Prostate gland (tissue), 2 donors: ENCODE data around the gene PTGER2. TPM values are rescaled to one million over a fixed set of nuclear protein-coding genes. Genes with fewer than 3 reads are reported as not detected.

ENCODE experiments used
- DNase-seq: peaks from one replicate; pipeline ENCODE4 v3.0.0-alpha.2; 2019; ENCODE audit warnings: low spot score
- H3K27ac ChIP-seq, 2 donors: fragments of 200-600 bp; sonication (generic); 2 replicates each; pipeline ENCODE4 v1.5.1; 2017 to 2019
- H3K27me3 ChIP-seq: fragments of 200-600 bp; sonication (generic); replicated peaks from 2 replicates; pipeline ENCODE4 v1.5.1; 2019; ENCODE audit not compliant: insufficient read depth
- H3K36me3 ChIP-seq, 2 donors: fragments of 200-600 bp; sonication (generic); 1 replicate in 1 of 2; 2 replicates in 1 of 2; pipeline versions ENCODE4 v1.5.1 to v1.8.1; 2017 to 2019
- H3K4me1 ChIP-seq: fragments of 200-600 bp; sonication (generic); replicated peaks from 2 replicates; pipeline ENCODE4 v1.5.1; 2019
- H3K4me3 ChIP-seq, 2 donors: fragments of 200-600 bp; sonication (generic); 2 replicates each; pipeline ENCODE4 v1.5.1; 2017 to 2019
- H3K9me3 ChIP-seq: fragments of 200-600 bp; sonication (generic); 2 replicates; pipeline ENCODE4 v1.5.1; 2017
- POLR2A ChIP-seq: fragments of 450-650 bp; IDR thresholded peaks from one replicate; pipeline ENCODE4 v1.6.1; 2016; ENCODE audit warnings: antibody characterized with exemption, mild to moderate bottlenecking
- POLR2AphosphoS5 ChIP-seq: sonication (generic); formaldehyde crosslinking; IDR thresholded peaks from one replicate; pipeline ENCODE4 v1.6.1; 2017; ENCODE audit warnings: antibody characterized with exemption
- WGBS: methylation state at CpG from one replicate; pipeline ENCODE4 v1.1.5; 2018; 5-methylcytosine and 5-hydroxymethylcytosine counted together
- intact Hi-C: fragments of 100-400 bp; cut with DNase I; formaldehyde crosslinking; loops from one replicate; pipeline ENCODE4 v1.14.2; 2022
- total RNA-seq, 2 donors: library from RNA; depleted of rRNA; stranded (reverse); fragments of >200 nt; gene quantifications; one replicate each; pipeline ENCODE4 v1.1.0, GENCODE V29; 2016
- TF ChIP-seq, protein P1 (sequence below), 4 experiments: fragments of 200-600 bp in 2 of 4; fragments of 450-650 bp in 2 of 4; sonication (generic) in 2 of 4; IDR thresholded peaks; 1 replicate in 3 of 4; 2 replicates in 1 of 4; pipeline ENCODE4 v1.5.1; 2016 to 2019; ENCODE audit warnings: antibody characterized with exemption in 4 of 4, mild to moderate bottlenecking in 2 of 4, moderate library complexity in 2 of 4

The PTGER2 gene
- total RNA-seq, 2 donors from 2014 or later, result 5.4 to 8.9 TPM

DNA sequence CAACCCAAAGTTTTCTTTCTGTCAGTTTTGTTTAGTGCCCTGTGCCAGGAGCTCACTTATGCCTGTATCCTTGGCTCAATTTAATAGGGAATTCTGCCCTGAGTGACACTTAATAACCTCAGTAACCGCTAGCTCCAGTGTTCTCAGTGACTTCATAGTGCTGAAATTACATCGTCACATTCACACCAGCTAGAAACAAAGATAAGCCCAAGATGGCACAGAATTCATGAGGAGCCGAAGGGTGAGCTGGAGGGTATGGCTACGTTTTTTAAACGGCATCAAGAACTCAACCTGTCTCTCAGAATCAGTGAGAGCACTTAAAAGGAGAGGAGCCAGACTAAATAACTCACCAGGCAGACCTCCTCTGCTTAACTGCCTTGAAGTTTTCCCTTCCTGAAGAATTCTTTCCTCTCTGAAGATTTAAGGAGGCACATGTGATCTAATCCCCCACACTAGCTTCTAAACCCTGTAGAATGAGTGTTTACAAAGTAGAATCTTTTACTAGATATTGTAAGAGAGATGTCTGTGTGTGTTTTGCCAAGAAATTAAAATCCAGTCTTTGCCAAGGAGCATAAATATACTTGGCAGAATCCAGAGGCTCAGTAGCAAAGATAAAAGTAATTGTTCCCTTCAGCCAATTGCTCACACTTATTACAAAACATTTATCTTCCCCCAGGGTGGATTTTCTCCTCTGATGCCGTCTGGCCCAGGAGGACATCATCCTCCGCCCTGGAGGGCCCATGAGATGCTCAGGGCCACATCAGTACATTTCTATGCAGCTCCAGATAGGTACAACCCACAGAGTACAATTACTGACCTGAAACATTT lies 37.3 kb downstream of the PTGER2 start:
- Histone ChIP-seq H3K27me3 (no peaks in the 10 kb centered on the region), H3K9me3 (no peaks in the 10 kb centered on the region), H3K27ac (peak overlapping the region; percentile 37 to 40), H3K4me3 (no peak overlapping the region), H3K36me3 (no peaks in the 10 kb centered on the region), H3K4me1 (no peaks in the 10 kb centered on the region)
- no peak for TF ChIP-seq POLR2A
- TF ChIP-seq POLR2AphosphoS5, result no peak
- TF ChIP-seq, protein P1, sequence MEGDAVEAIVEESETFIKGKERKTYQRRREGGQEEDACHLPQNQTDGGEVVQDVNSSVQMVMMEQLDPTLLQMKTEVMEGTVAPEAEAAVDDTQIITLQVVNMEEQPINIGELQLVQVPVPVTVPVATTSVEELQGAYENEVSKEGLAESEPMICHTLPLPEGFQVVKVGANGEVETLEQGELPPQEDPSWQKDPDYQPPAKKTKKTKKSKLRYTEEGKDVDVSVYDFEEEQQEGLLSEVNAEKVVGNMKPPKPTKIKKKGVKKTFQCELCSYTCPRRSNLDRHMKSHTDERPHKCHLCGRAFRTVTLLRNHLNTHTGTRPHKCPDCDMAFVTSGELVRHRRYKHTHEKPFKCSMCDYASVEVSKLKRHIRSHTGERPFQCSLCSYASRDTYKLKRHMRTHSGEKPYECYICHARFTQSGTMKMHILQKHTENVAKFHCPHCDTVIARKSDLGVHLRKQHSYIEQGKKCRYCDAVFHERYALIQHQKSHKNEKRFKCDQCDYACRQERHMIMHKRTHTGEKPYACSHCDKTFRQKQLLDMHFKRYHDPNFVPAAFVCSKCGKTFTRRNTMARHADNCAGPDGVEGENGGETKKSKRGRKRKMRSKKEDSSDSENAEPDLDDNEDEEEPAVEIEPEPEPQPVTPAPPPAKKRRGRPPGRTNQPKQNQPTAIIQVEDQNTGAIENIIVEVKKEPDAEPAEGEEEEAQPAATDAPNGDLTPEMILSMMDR (IDR thresholded peaks at IDR 0.05), result no peak
- WGBS, result 7% methylated on average over 7 of the region's 7 CpGs
- no peak for DNase-seq
- intact Hi-C loops, result loop anchor here (1.0 to 2.0 kb wide), 2 partner anchors 37 to 49 kb away; partner anchors contain the start of gene PTGER2

DNA sequence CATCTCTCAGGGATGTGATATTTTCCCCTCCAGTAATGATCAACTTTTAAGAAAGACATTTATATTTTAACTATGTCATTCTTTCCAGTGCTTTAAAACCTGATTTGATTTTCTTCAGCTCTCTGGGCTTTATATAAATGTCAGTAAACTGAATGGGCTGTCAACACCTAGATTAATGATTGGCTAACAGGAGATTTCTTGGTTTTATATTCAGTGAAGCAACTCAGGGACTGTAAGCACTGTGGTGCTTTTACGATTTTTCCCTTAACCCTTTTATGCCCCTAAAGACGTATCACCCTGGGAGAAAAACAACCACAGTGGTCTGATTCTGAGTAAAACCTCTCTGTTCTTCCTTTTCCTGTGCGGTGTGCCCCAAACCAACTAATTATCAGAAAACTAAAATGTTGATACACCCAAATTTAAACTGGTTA lies 38.0 kb downstream of the PTGER2 start:
- intact Hi-C loops, result no loop called here
- no peak for TF ChIP-seq POLR2AphosphoS5
- no peak for TF ChIP-seq POLR2A
- TF ChIP-seq, protein P1 (IDR thresholded peaks at IDR 0.05), result no peak
- DNase-seq, result no peak

DNA sequence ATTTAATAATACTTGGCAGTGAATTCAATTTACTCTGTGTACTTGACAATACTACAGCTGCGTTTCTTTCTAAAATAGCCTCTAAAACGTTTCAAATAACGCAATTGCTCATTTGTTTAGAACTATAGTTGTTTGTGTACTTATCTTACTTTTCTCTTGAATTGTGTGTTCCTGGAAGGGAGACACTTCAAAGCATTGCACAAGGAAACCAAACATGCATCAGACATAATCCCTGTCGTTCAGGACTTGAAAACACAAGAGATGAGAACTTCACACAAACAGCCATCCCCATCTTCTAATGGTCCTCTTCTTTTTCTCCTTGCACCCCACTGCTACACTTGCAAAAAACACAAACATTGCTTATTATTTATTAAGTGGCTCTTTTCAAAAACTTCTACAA lies 38.5 kb downstream of the PTGER2 start:
- WGBS, result 9% methylated on average over 4 of the region's 4 CpGs
- Histone ChIP-seq H3K4me1 (no peaks in the 10 kb centered on the region), H3K36me3 (no peaks in the 10 kb centered on the region), H3K9me3 (no peaks in the 10 kb centered on the region), H3K4me3 (no peak overlapping the region), H3K27ac (peak overlapping the region; percentile 7 to 40), H3K27me3 (no peaks in the 10 kb centered on the region)
- TF ChIP-seq, protein P1 (IDR thresholded peaks at IDR 0.05), result no peak
- TF ChIP-seq POLR2AphosphoS5, result no peak
- TF ChIP-seq POLR2A, result no peak
- intact Hi-C loops, result no loop called here
- no peak for DNase-seq

More for the DNA sequence above, 38.0 kb downstream of the PTGER2 start:
- H3K4me3 ChIP-seq, result no peak overlapping the region
- H3K27me3 ChIP-seq, result no peaks in the 10 kb centered on the region
- 7% methylated on average over 3 of the region's 3 CpGs for WGBS
- peak overlapping the region; percentile 7 to 40 for H3K27ac ChIP-seq
- H3K4me1 ChIP-seq, result no peaks in the 10 kb centered on the region
- H3K9me3 ChIP-seq, result no peaks in the 10 kb centered on the region
- H3K36me3 ChIP-seq, result no peaks in the 10 kb centered on the region

DNA sequence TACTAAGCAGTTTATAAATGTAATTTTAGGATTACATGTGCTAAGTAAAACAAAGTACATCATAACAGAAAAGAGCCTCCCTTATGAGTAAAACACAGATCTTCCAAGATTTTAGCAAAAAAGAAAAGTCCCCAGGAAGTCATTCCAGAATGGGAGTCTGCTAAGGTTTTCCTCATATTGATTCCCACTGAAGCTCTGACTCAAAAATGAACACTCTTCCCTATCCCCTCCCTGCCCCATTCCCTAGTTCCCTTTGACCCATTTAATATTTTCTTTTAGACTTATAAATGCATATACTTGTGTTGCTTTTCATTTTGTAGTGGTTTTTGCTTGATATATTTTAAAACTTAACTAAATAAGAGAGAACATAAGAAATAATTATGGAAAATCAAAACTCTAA lies 40.1 kb downstream of the PTGER2 start:
- H3K27me3 ChIP-seq, result no peaks in the 10 kb centered on the region
- H3K27ac ChIP-seq, result no peak overlapping the region

More for the DNA sequence above, 40.1 kb downstream of the PTGER2 start:
- Histone ChIP-seq H3K36me3 (no peaks in the 10 kb centered on the region), H3K9me3 (no peaks in the 10 kb centered on the region), H3K4me3 (no peak overlapping the region), H3K4me1 (no peaks in the 10 kb centered on the region)
- no peak for DNase-seq
- intact Hi-C loops, result no loop called here
- TF ChIP-seq, protein P1 (IDR thresholded peaks at IDR 0.05), result no peak
- TF ChIP-seq POLR2A (no peak), POLR2AphosphoS5 (no peak)
